Testis (tissue), 3 donors: ENCODE data around the gene CEP131. TPM values are rescaled to one million over a fixed set of nuclear protein-coding genes. Genes with fewer than 3 reads are reported as not detected.

Experiments
- DNase-seq: peaks from one replicate; pipeline ENCODE4 v3.0.0-alpha.2; 2019
- H3K27ac ChIP-seq, 2 donors: fragments of 200-600 bp; sonication (generic); one replicate each; pipeline ENCODE4 v1.5.1; 2019
- H3K27me3 ChIP-seq: fragments of 200-600 bp; sonication (generic); one replicate; pipeline ENCODE4 v1.5.1; 2019
- H3K36me3 ChIP-seq: fragments of 200-600 bp; sonication (generic); one replicate; pipeline ENCODE4 v1.5.1; 2017; ENCODE audit warnings: low read depth; ENCODE audit errors: missing control alignments
- H3K4me1 ChIP-seq: fragments of 200-600 bp; sonication (generic); one replicate; pipeline ENCODE4 v1.5.1; 2019
- H3K4me3 ChIP-seq, 2 donors: fragments of 200-600 bp; sonication (generic); one replicate each; pipeline ENCODE4 v1.5.1; 2017 to 2019
- H3K9me3 ChIP-seq: fragments of 200-600 bp; sonication (generic); one replicate; pipeline ENCODE4 v1.5.1; 2017
- CTCF ChIP-seq, 3 experiments: fragments of 450-650 bp in 2 of 3; fragments of 200-600 bp in 1 of 3; sonication (generic) in 1 of 3; IDR thresholded peaks; one replicate each; pipeline ENCODE4 v1.5.1; 2016 to 2019; ENCODE audit warnings: antibody characterized with exemption in 3 of 3, mild to moderate bottlenecking in 2 of 3, moderate library complexity in 1 of 3
- POLR2A ChIP-seq: fragments of 450-650 bp; IDR thresholded peaks from one replicate; pipeline ENCODE4 v1.6.1; 2017; ENCODE audit warnings: antibody characterized with exemption, mild to moderate bottlenecking, moderate library complexity
- WGBS, 2 donors: methylation state at CpG; one replicate each; pipeline ENCODE4 v1.1.5; 2018; 5-methylcytosine and 5-hydroxymethylcytosine counted together
- intact Hi-C: fragments of 100-400 bp; cut with DNase I; formaldehyde crosslinking; loops from one replicate; pipeline ENCODE4 v1.15.1; 2023; ENCODE audit warnings: low total_unique reads
- polyA plus RNA-seq: library from polyadenylated mRNA; stranded (reverse); fragments of 350-450 nt; fragmentation: Illumina TruSeq; extraction: RNeasy Lipid Tissue Mini Kit (QIAGEN cat#74804); gene quantifications from one replicate; pipeline ENCODE4 v1.2.3, GENCODE V29; 2014; ENCODE audit warnings: low read depth, low replicate concordance; ENCODE audit not compliant: insufficient read depth
- total RNA-seq, 2 donors: library from RNA; depleted of rRNA; stranded (reverse); fragments of >200 nt; gene quantifications; one replicate each; pipeline ENCODE4 v1.2.3, GENCODE V29; 2016

CEP131 gene
- total and polyA plus RNA-seq, 3 donors from 2014 or later = 28.9 to 48.7 (median 42.9) TPM

- H3K36me3 ChIP-seq = no peaks in the 10 kb centered on the region
- H3K4me1 ChIP-seq = peaks cover 18% of the 10 kb centered on the region
- WGBS, 2 donors = 92 to 96% methylated on average over 7 to 17 of the region's 19 CpGs
- no peaks in the 10 kb centered on the region for H3K9me3 ChIP-seq
- H3K27ac ChIP-seq = no peak overlapping the region
- intact Hi-C loops = no loop called here
- no peak overlapping the region for H3K4me3 ChIP-seq
- no peaks in the 10 kb centered on the region for H3K27me3 ChIP-seq
- DNase-seq = no peak
- no peak for TF ChIP-seq CTCF (IDR thresholded peaks at IDR 0.05)
- TF ChIP-seq POLR2A = no peak
Observed at GRCh38 chr17:81163051-81163695, 59.6 kb downstream of the CEP131 start.

GRCh38 chr17:81162491-81162890 lies 60.3 kb downstream of the CEP131 start:
- no peak for DNase-seq
- Histone ChIP-seq H3K9me3 (no peaks in the 10 kb centered on the region), H3K36me3 (no peaks in the 10 kb centered on the region), H3K4me1 (peaks cover 18% of the 10 kb centered on the region), H3K27ac (no peak overlapping the region), H3K4me3 (no peak overlapping the region), H3K27me3 (no peaks in the 10 kb centered on the region)
- intact Hi-C loops = no loop called here
- TF ChIP-seq POLR2A = no peak
- no peak for TF ChIP-seq CTCF (IDR thresholded peaks at IDR 0.05)
- 91 to 100% methylated on average over 1 to 11 of the region's 11 CpGs for WGBS, 2 donors

- no peak overlapping the region for H3K4me3 ChIP-seq
- no peak for TF ChIP-seq CTCF (IDR thresholded peaks at IDR 0.05)
- TF ChIP-seq POLR2A = no peak
- H3K27ac ChIP-seq = no peak overlapping the region
- H3K9me3 ChIP-seq = no peaks in the 10 kb centered on the region
- WGBS, 2 donors = 87 to 91% methylated on average over 3 to 16 of the region's 16 CpGs
- intact Hi-C loops = no loop called here
- DNase-seq = no peak
- no peaks in the 10 kb centered on the region for H3K36me3 ChIP-seq
- peaks cover 18% of the 10 kb centered on the region for H3K4me1 ChIP-seq
- no peaks in the 10 kb centered on the region for H3K27me3 ChIP-seq
Observed at GRCh38 chr17:81161972-81162371, 60.8 kb downstream of the CEP131 start.

GRCh38 chr17:81161536-81161935 lies 61.2 kb downstream of the CEP131 start:
- no peak for DNase-seq
- H3K27me3 ChIP-seq = no peaks in the 10 kb centered on the region
- no peaks in the 10 kb centered on the region for H3K36me3 ChIP-seq
- no peaks in the 10 kb centered on the region for H3K9me3 ChIP-seq
- peaks cover 18% of the 10 kb centered on the region for H3K4me1 ChIP-seq
- intact Hi-C loops = no loop called here
- H3K4me3 ChIP-seq = no peak overlapping the region
- 91 to 95% methylated on average over 13 to 15 of the region's 15 CpGs for WGBS, 2 donors
- no peak overlapping the region for H3K27ac ChIP-seq
- no peak for TF ChIP-seq POLR2A

- intact Hi-C loops = no loop called here
- TF ChIP-seq CTCF (IDR thresholded peaks at IDR 0.05) (no peak), POLR2A (no peak)
- H3K27ac ChIP-seq = peak overlapping the region in 1 of 2 donors; percentile 39
- DNase-seq = no peak
- no peaks in the 10 kb centered on the region for H3K9me3 ChIP-seq
- H3K27me3 ChIP-seq = no peaks in the 10 kb centered on the region
- no peak overlapping the region for H3K4me3 ChIP-seq
- 62 to 74% methylated on average over 10 to 31 of the region's 32 CpGs for WGBS, 2 donors
- H3K36me3 ChIP-seq = no peaks in the 10 kb centered on the region
- H3K4me1 ChIP-seq = peaks cover 18% of the 10 kb centered on the region
Observed at GRCh38 chr17:81160747-81161453, 61.9 kb downstream of the CEP131 start.
